ENCODE data around the gene MT1G. TPM values are rescaled to one million over a fixed set of nuclear protein-coding genes. Genes with fewer than 3 reads are reported as not detected.

MT1G gene
- total and polyA plus RNA-seq, 4 donors, result 152 to 9,444 (median 3,398) TPM

DNA sequence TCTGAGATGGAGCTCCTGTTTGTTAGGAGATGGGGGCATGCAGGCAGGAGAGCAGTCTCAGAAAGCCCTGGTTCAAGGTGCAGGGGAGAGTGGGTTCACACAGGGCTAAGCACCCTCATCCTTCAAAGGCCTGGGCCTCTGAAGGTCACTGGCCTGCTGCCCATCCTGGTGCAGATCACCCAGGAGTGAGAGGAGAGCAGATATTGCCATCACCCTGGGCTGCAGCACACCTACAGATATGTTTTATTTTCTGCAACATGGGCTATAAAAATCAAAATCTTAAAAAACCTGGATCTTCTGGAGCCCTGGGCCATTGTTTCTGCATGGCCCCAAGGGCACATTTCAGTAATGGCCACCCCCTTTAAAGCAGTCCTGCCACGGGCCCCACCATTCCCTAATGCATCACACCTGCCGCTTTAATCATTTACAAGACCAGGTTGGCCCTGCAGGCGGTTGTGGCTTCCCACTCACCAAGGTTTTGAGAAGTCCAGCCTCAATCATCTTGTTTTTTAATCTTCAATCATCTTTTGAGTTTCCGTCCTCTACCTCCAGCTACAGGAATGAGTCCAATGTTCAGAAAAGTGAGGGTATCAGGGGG is 41.7 kb upstream of the MT1G start:
- no peak overlapping the region for H3K9ac ChIP-seq (ENCODE audit: low read depth in 1 of 2, low read length in 2 of 2)
- no peaks in the 10 kb centered on the region for H3K27me3 ChIP-seq (ENCODE audit: control insufficient read depth in 4 of 4, insufficient read depth in 4 of 4, low read length in 3 of 4)
- no peak overlapping the region for H3K4me3 ChIP-seq (ENCODE audit: low read depth in 1 of 3, low read length in 3 of 3)
- H3K27ac ChIP-seq (ENCODE audit: low read depth in 1 of 2, low read length in 2 of 2), result no peak overlapping the region
- H3K4me1 ChIP-seq (ENCODE audit: control insufficient read depth in 4 of 4, insufficient read depth in 4 of 4, low read length in 3 of 4), result no peaks in the 10 kb centered on the region
- WGBS, result 86% methylated on average over 4 of the region's 4 CpGs
- no peak for TF ChIP-seq FOXA1 (IDR thresholded peaks at IDR 0.05)
- no peak for TF ChIP-seq EGR1 (IDR thresholded peaks at IDR 0.05; ENCODE audit: low read depth in 2 of 2)
- TF ChIP-seq, protein P1, sequence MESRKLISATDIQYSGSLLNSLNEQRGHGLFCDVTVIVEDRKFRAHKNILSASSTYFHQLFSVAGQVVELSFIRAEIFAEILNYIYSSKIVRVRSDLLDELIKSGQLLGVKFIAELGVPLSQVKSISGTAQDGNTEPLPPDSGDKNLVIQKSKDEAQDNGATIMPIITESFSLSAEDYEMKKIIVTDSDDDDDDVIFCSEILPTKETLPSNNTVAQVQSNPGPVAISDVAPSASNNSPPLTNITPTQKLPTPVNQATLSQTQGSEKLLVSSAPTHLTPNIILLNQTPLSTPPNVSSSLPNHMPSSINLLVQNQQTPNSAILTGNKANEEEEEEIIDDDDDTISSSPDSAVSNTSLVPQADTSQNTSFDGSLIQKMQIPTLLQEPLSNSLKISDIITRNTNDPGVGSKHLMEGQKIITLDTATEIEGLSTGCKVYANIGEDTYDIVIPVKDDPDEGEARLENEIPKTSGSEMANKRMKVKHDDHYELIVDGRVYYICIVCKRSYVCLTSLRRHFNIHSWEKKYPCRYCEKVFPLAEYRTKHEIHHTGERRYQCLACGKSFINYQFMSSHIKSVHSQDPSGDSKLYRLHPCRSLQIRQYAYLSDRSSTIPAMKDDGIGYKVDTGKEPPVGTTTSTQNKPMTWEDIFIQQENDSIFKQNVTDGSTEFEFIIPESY (IDR thresholded peaks at IDR 0.05), result no peak
- TF ChIP-seq TAF1 (conservative IDR thresholded peaks at IDR 0.05), result no peak
- no peak for DNase-seq (ENCODE audit: low spot score)
- H3K9me3 ChIP-seq (ENCODE audit: control insufficient read depth in 4 of 4, low read length in 3 of 4), result no peaks in the 10 kb centered on the region
- H3K36me3 ChIP-seq (ENCODE audit: control insufficient read depth in 4 of 4, insufficient read depth in 3 of 4, low read depth in 1 of 4, low read length in 3 of 4), result no peaks in the 10 kb centered on the region

DNA sequence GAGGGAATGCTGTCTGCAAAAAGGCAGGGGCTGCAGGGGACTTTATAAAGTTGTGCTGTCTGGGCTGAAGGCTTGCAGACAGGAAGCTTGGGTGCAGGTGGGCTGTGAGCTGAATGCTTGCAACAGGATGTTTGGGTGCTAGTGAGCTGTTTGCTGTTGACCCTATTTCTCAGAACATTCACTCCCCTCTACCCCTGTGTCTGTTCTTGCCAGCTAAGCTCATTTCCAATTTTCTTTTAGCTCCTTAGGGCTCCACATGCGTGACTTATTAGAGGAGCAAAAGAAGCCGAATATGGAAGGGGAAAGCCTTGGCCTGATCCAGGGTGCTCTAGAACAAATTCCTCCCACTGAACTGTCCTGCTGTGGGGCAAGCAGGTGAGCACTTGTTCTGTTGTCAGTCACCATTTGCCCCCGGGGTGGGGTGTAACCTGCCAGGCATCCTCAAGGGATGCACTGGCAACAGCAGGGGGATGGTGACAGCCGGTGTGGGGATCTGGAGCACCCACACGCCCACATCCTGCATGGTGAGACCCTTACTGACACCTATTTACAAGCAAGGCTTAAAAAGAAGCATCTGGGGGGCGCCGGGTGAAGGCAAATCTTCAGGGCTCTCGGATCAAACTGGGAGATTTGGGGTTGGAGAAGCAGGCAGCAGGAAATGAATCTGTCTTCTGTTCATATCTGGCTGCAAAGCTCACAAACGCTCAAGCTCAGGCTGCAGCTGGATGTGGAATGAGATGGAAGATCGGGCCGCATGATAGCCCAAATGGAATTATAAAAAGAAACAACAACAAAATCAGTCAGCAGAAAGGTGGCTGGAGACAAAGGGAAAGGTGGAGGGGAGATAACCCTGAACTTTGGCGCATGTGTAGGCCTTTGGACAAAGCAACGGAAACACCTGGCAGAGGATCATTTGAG is 40.9 kb upstream of the MT1G start:
- Histone ChIP-seq H3K4me3 (ENCODE audit: low read depth in 1 of 3, low read length in 3 of 3) (no peak overlapping the region), H3K27me3 (ENCODE audit: control insufficient read depth in 4 of 4, insufficient read depth in 4 of 4, low read length in 3 of 4) (no peaks in the 10 kb centered on the region), H3K27ac (ENCODE audit: low read depth in 1 of 2, low read length in 2 of 2) (no peak overlapping the region), H3K4me1 (ENCODE audit: control insufficient read depth in 4 of 4, insufficient read depth in 4 of 4, low read length in 3 of 4) (no peaks in the 10 kb centered on the region), H3K9ac (ENCODE audit: low read depth in 1 of 2, low read length in 2 of 2) (no peak overlapping the region), H3K36me3 (ENCODE audit: control insufficient read depth in 4 of 4, insufficient read depth in 3 of 4, low read depth in 1 of 4, low read length in 3 of 4) (no peaks in the 10 kb centered on the region), H3K9me3 (ENCODE audit: control insufficient read depth in 4 of 4, low read length in 3 of 4) (no peaks in the 10 kb centered on the region)
- no peak for DNase-seq (ENCODE audit: low spot score)
- TF ChIP-seq, protein P1 (IDR thresholded peaks at IDR 0.05), result no peak
- TF ChIP-seq HNF4G (IDR thresholded peaks at IDR 0.05), result no peak
- TF ChIP-seq GABPA (IDR thresholded peaks at IDR 0.05 in 1 of 2, conservative IDR thresholded peaks at IDR 0.05 in 1 of 2), result no peak
- no peak for TF ChIP-seq FOXA2 (IDR thresholded peaks at IDR 0.05)
- TF ChIP-seq, protein P2, sequence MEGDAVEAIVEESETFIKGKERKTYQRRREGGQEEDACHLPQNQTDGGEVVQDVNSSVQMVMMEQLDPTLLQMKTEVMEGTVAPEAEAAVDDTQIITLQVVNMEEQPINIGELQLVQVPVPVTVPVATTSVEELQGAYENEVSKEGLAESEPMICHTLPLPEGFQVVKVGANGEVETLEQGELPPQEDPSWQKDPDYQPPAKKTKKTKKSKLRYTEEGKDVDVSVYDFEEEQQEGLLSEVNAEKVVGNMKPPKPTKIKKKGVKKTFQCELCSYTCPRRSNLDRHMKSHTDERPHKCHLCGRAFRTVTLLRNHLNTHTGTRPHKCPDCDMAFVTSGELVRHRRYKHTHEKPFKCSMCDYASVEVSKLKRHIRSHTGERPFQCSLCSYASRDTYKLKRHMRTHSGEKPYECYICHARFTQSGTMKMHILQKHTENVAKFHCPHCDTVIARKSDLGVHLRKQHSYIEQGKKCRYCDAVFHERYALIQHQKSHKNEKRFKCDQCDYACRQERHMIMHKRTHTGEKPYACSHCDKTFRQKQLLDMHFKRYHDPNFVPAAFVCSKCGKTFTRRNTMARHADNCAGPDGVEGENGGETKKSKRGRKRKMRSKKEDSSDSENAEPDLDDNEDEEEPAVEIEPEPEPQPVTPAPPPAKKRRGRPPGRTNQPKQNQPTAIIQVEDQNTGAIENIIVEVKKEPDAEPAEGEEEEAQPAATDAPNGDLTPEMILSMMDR (IDR thresholded peaks at IDR 0.05; ENCODE audit: low read depth, low read length, missing input control), result no peak
- no peak for TF ChIP-seq JUND (IDR thresholded peaks at IDR 0.05)
- 75% methylated on average over 13 of the region's 13 CpGs for WGBS

DNA sequence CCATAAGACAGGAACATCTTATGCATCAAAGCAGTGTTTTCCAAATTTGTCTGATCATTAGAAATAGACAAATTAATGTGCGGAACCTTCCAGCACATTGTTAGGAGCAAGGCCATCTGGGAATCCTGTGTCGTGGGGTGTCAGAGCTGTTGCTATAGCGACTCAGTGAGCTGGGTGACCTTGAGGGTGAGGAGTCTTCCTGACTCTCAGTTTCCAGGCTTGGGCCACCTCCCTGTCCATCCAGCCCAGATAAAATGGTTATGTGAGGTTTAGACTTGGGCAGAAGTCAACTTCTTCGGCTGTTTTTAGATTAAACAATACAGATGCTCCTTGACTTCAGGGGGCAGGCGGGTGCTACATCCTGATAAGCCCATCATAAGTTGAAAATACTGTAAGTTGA is 35.0 kb upstream of the MT1G start:
- Histone ChIP-seq H3K9me3 (ENCODE audit: control insufficient read depth in 4 of 4, low read length in 3 of 4) (no peaks in the 10 kb centered on the region), H3K9ac (ENCODE audit: low read depth in 1 of 2, low read length in 2 of 2) (no peak overlapping the region), H3K27me3 (ENCODE audit: control insufficient read depth in 4 of 4, insufficient read depth in 4 of 4, low read length in 3 of 4) (no peaks in the 10 kb centered on the region), H3K36me3 (ENCODE audit: control insufficient read depth in 4 of 4, insufficient read depth in 3 of 4, low read depth in 1 of 4, low read length in 3 of 4) (no peaks in the 10 kb centered on the region), H3K4me1 (ENCODE audit: control insufficient read depth in 4 of 4, insufficient read depth in 4 of 4, low read length in 3 of 4) (peaks cover 0 to 6% (median 0%) of the 10 kb centered on the region in 4 donors), H3K27ac (ENCODE audit: low read depth in 1 of 2, low read length in 2 of 2) (no peak overlapping the region), H3K4me3 (ENCODE audit: low read depth in 1 of 3, low read length in 3 of 3) (no peak overlapping the region)
- no peak for DNase-seq (ENCODE audit: low spot score)
- TF ChIP-seq RXRA (IDR thresholded peaks at IDR 0.05) (no peak), FOXA1 (IDR thresholded peaks at IDR 0.05) (no peak), EGR1 (IDR thresholded peaks at IDR 0.05; ENCODE audit: low read depth in 2 of 2) (no peak), TAF1 (conservative IDR thresholded peaks at IDR 0.05) (no peak), HNF4A (conservative IDR thresholded peaks at IDR 0.05) (no peak)
- TF ChIP-seq, protein P2 (IDR thresholded peaks at IDR 0.05; ENCODE audit: low read depth, low read length, missing input control), result no peak
- TF ChIP-seq, protein P1 (IDR thresholded peaks at IDR 0.05), result no peak
- TF ChIP-seq, protein P3, sequence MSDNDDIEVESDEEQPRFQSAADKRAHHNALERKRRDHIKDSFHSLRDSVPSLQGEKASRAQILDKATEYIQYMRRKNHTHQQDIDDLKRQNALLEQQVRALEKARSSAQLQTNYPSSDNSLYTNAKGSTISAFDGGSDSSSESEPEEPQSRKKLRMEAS (IDR thresholded peaks at IDR 0.05), result no peak
- WGBS, result 90% methylated on average over 5 of the region's 5 CpGs

All from liver (tissue), 9 donors.